ENCODE measurements around the gene LARGE1. TPM values are rescaled to one million over a fixed set of nuclear protein-coding genes. Genes with fewer than 3 reads are reported as not detected.

LARGE1 gene
- total RNA-seq, 1 donor from 2014 or later = 2.4 TPM

DNA sequence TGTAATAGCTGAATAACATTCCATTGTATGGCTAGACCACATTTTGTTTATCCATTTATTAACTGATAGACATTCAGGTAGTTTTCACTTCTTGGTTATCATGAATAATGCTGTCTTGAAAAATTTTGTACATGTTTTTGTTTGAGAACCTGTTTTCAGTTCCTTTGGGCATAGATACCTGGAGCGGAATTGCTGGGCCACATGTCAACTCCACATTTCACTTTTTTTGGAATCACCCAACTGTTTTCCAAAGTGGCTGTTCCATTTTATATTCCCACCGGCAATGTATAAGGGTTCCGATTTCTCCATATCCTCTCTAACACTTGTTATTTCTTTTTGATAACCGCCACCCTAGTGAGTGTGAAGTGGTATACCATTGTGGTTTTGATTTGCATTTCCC, 184.3 kb downstream of the LARGE1 start:
- Histone ChIP-seq H3K27me3 (ENCODE audit: control insufficient read depth, insufficient read depth, low read length) (no peaks in the 10 kb centered on the region), H3K36me3 (ENCODE audit: control insufficient read depth, insufficient read depth, low read length) (no peaks in the 10 kb centered on the region), H3K4me3 (ENCODE audit: low read depth, low read length) (no peak overlapping the region)
- DNase-seq (ENCODE audit: low read depth) (no peak), FAIRE-seq (no peak)
- TF ChIP-seq, protein P1, sequence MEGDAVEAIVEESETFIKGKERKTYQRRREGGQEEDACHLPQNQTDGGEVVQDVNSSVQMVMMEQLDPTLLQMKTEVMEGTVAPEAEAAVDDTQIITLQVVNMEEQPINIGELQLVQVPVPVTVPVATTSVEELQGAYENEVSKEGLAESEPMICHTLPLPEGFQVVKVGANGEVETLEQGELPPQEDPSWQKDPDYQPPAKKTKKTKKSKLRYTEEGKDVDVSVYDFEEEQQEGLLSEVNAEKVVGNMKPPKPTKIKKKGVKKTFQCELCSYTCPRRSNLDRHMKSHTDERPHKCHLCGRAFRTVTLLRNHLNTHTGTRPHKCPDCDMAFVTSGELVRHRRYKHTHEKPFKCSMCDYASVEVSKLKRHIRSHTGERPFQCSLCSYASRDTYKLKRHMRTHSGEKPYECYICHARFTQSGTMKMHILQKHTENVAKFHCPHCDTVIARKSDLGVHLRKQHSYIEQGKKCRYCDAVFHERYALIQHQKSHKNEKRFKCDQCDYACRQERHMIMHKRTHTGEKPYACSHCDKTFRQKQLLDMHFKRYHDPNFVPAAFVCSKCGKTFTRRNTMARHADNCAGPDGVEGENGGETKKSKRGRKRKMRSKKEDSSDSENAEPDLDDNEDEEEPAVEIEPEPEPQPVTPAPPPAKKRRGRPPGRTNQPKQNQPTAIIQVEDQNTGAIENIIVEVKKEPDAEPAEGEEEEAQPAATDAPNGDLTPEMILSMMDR (IDR thresholded peaks at IDR 0.05; ENCODE audit: insufficient read depth, low read length, severe bottlenecking) = no peak

GRCh38 chr22:33728847-33729246, 191.4 kb downstream of the LARGE1 start:
- DNase-seq (ENCODE audit: low read depth) = no peak

GRCh38 chr22:33726294-33726734, 194.0 kb downstream of the LARGE1 start:
- TF ChIP-seq, protein P1 (IDR thresholded peaks at IDR 0.05; ENCODE audit: insufficient read depth, low read length, severe bottlenecking) = no peak
- FAIRE-seq (no peak), DNase-seq (ENCODE audit: low read depth) (peak; percentile 47)

More at GRCh38 chr22:33728847-33729246, 191.4 kb downstream of the LARGE1 start:
- no peaks in the 10 kb centered on the region for H3K27me3 ChIP-seq (ENCODE audit: control insufficient read depth, insufficient read depth, low read length)
- FAIRE-seq = no peak
- TF ChIP-seq, protein P1 (IDR thresholded peaks at IDR 0.05; ENCODE audit: insufficient read depth, low read length, severe bottlenecking) = no peak
- no peaks in the 10 kb centered on the region for H3K36me3 ChIP-seq (ENCODE audit: control insufficient read depth, insufficient read depth, low read length)
- H3K4me3 ChIP-seq (ENCODE audit: low read depth, low read length) = no peak overlapping the region

GRCh38 chr22:33723915-33724314, 196.4 kb downstream of the LARGE1 start:
- Histone ChIP-seq H3K4me3 (ENCODE audit: low read depth, low read length) (no peak overlapping the region), H3K27me3 (ENCODE audit: control insufficient read depth, insufficient read depth, low read length) (no peaks in the 10 kb centered on the region), H3K36me3 (ENCODE audit: control insufficient read depth, insufficient read depth, low read length) (no peaks in the 10 kb centered on the region)
- TF ChIP-seq, protein P1 (IDR thresholded peaks at IDR 0.05; ENCODE audit: insufficient read depth, low read length, severe bottlenecking) = no peak
- no peak for DNase-seq (ENCODE audit: low read depth)
- no peak for FAIRE-seq

More at GRCh38 chr22:33726294-33726734, 194.0 kb downstream of the LARGE1 start:
- Histone ChIP-seq H3K36me3 (ENCODE audit: control insufficient read depth, insufficient read depth, low read length) (no peaks in the 10 kb centered on the region), H3K4me3 (ENCODE audit: low read depth, low read length) (no peak overlapping the region), H3K27me3 (ENCODE audit: control insufficient read depth, insufficient read depth, low read length) (no peaks in the 10 kb centered on the region)

DNA sequence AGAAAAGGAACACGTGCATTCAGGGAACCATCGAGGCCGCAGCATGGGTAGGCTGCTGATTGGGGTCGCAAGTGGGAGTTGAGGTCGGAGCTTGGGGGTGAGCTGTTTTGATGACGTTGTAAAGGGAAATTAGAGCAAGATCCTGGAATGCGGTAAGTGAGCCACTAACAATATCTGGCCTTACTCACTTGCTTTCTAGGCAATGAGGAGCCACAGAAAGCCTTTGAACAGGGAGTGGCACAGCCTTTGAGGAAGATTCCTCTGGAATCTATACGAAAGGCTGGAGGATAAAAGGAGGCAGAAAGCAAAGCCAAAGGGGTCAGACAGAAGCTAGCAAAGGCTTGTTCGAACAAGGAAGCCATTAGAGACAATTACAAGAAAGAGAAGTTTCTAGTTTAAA, 197.5 kb downstream of the LARGE1 start:
- no peaks in the 10 kb centered on the region for H3K27me3 ChIP-seq (ENCODE audit: control insufficient read depth, insufficient read depth, low read length)
- no peak for DNase-seq (ENCODE audit: low read depth)
- TF ChIP-seq, protein P1 (IDR thresholded peaks at IDR 0.05; ENCODE audit: insufficient read depth, low read length, severe bottlenecking) = no peak
- no peaks in the 10 kb centered on the region for H3K36me3 ChIP-seq (ENCODE audit: control insufficient read depth, insufficient read depth, low read length)
- peak; percentile 75 for FAIRE-seq
- H3K4me3 ChIP-seq (ENCODE audit: low read depth, low read length) = no peak overlapping the region
